HCT116 (cell line): Measurements from ENCODE around the gene GPR4.

Experiments used
- CEBPB ChIP-seq: IDR thresholded peaks from 2 replicates; pipeline ENCODE4 v1.6.1; 2012; ENCODE audit warnings: low read depth
- CTCF ChIP-seq, 3 experiments: fragments of 200-600 bp in 1 of 3; sonication (generic) in 1 of 3; IDR thresholded peaks in 2 of 3; conservative IDR thresholded peaks in 1 of 3; 2 replicates each; pipeline ENCODE4 v1.5.1; 2012 to 2017; ENCODE audit warnings: low read depth in 2 of 3, low read length in 2 of 3, antibody characterized with exemption in 1 of 3, borderline replicate concordance in 1 of 3, control low read depth in 1 of 3, mild to moderate bottlenecking in 1 of 3, mixed read lengths in 1 of 3, mixed run types in 1 of 3, moderate library complexity in 1 of 3; ENCODE audit not compliant: insufficient read depth in 1 of 3
- EZH2 ChIP-seq: fragments of 200-600 bp; sonication (generic); IDR thresholded peaks from 2 replicates; pipeline ENCODE4 v1.6.1; 2017; ENCODE audit warnings: antibody characterized with exemption, mixed run types
- JUND ChIP-seq: IDR thresholded peaks from 2 replicates; pipeline ENCODE4 v1.6.1; 2012
- MAX ChIP-seq: IDR thresholded peaks from 2 replicates; pipeline ENCODE4 v1.6.1; 2012
- POLR2A ChIP-seq: IDR thresholded peaks from 2 replicates; pipeline ENCODE4 v1.7.0; 2011; ENCODE audit warnings: borderline replicate concordance; ENCODE audit not compliant: insufficient read depth, insufficient read length; ENCODE audit errors: extremely low read depth
- POLR2AphosphoS5 ChIP-seq: IDR thresholded peaks from 2 replicates; pipeline ENCODE4 v1.6.1; 2011; ENCODE audit warnings: mild to moderate bottlenecking, low read depth, low read length, moderate library complexity
- RAD21 ChIP-seq: IDR thresholded peaks from 2 replicates; pipeline ENCODE4 v1.6.1; 2012; ENCODE audit warnings: low read depth, mild to moderate bottlenecking
- SP1 ChIP-seq: IDR thresholded peaks from 2 replicates; pipeline ENCODE4 v1.6.1; 2012; ENCODE audit warnings: low read depth
- YY1 ChIP-seq: IDR thresholded peaks from 2 replicates; pipeline ENCODE4 v1.6.1; 2011; ENCODE audit warnings: low read length, low read depth, moderate library complexity, mild to moderate bottlenecking; ENCODE audit not compliant: insufficient replicate concordance; ENCODE audit errors: extremely low read depth
- ZBTB33 ChIP-seq: IDR thresholded peaks from 2 replicates; pipeline ENCODE4 v1.6.1; 2011; ENCODE audit warnings: mild to moderate bottlenecking, low read length, moderate library complexity; ENCODE audit not compliant: insufficient replicate concordance; ENCODE audit errors: extremely low read depth
- ZNF274 ChIP-seq: fragments of 200-500 bp; sonication (Bioruptor generic); IDR thresholded peaks from 2 replicates; pipeline ENCODE4 v1.6.1; 2014; ENCODE audit warnings: mild to moderate bottlenecking, low read depth, low read length, inconsistent platforms

GRCh38 chr19:45547965-45548609 is 53.9 kb downstream of the GPR4 start:
- TF ChIP-seq POLR2AphosphoS5 (peak; percentile 55), CTCF (IDR thresholded peaks at IDR 0.05 in 2 of 3, conservative IDR thresholded peaks at IDR 0.05 in 1 of 3; ENCODE audit: borderline replicate concordance in 1 of 3, insufficient read depth in 1 of 3, low read depth in 2 of 3, low read length in 2 of 3) (no peak), EZH2 (no peak), POLR2A (no peak), RAD21 (no peak), ZNF274 (no peak), YY1 (peak; percentile 62), ZBTB33 (no peak), SP1 (peak; percentile 62), CEBPB (no peak), MAX (no peak), JUND (no peak; the same call in 1 of the 2 replicates)
